Stomach (tissue), 9 donors: ENCODE measurements around the gene EGFL7. TPM values are rescaled to one million over a fixed set of nuclear protein-coding genes. Genes with fewer than 3 reads are reported as not detected.

Experiments used
- DNase-seq, 2 donors: peaks; one replicate each; pipeline versions ENCODE4 v3.0.0 to v3.0.0-alpha.2; 2013 to 2019
- H3K27ac ChIP-seq, 5 donors: fragments of 200-600 bp in 4 of 5; sonication (generic) in 4 of 5; one replicate each; pipeline ENCODE4 v1.5.1; 2013 to 2019; ENCODE audit warnings: mild to moderate bottlenecking in 1 of 5, moderate library complexity in 1 of 5
- H3K27me3 ChIP-seq, 3 donors: fragments of 200-600 bp; sonication (generic); one replicate each; pipeline ENCODE4 v1.5.1; 2017 to 2019; ENCODE audit warnings: mixed run types in 1 of 3
- H3K36me3 ChIP-seq, 4 donors: fragments of 200-600 bp; sonication (generic); 1 replicate in 3 of 4; 2 replicates in 1 of 4; pipeline ENCODE4 v1.5.1; 2016 to 2019
- H3K4me1 ChIP-seq, 4 donors: fragments of 200-600 bp; sonication (generic); one replicate each; pipeline ENCODE4 v1.5.1; 2016 to 2019
- H3K4me3 ChIP-seq, 4 donors: fragments of 200-600 bp; sonication (generic) in 3 of 4; one replicate each; pipeline ENCODE4 v1.5.1; 2016 to 2019; ENCODE audit warnings: mild to moderate bottlenecking in 1 of 4
- H3K9me3 ChIP-seq, 4 donors: fragments of 200-600 bp; sonication (generic); one replicate each; pipeline ENCODE4 v1.5.1; 2016 to 2019
- CTCF ChIP-seq, 7 experiments: fragments of 450-650 bp in 4 of 7; fragments of 200-600 bp in 3 of 7; sonication (generic) in 3 of 7; IDR thresholded peaks; one replicate each; pipeline ENCODE4 v1.5.1; 2016 to 2019; ENCODE audit warnings: antibody characterized with exemption in 7 of 7, control low read depth in 2 of 7, mild to moderate bottlenecking in 1 of 7
- EP300 ChIP-seq: sonication (generic); formaldehyde crosslinking; IDR thresholded peaks from one replicate; pipeline ENCODE4 v1.6.1; 2017; ENCODE audit warnings: antibody characterized with exemption
- POLR2A ChIP-seq, 4 donors: fragments of 450-650 bp; IDR thresholded peaks; one replicate each; pipeline ENCODE4 v1.6.1; 2016; ENCODE audit warnings: antibody characterized with exemption in 4 of 4, control low read depth in 2 of 4, mild to moderate bottlenecking in 1 of 4, moderate library complexity in 1 of 4
- POLR2AphosphoS5 ChIP-seq, 3 donors: sonication (generic); formaldehyde crosslinking; IDR thresholded peaks; one replicate each; pipeline ENCODE4 v1.6.1; 2016; ENCODE audit warnings: antibody characterized with exemption in 3 of 3
- WGBS, 5 donors: extraction: QIAGEN DNeasy Blood & Tissue Kit in 3 of 5; methylation state at CpG; one replicate each; pipeline versions ENCODE4 v1.1.5 to v1.1.7; 2013 to 2018; 5-methylcytosine and 5-hydroxymethylcytosine counted together
- intact Hi-C: fragments of 100-400 bp; cut with DNase I; formaldehyde crosslinking; loops from one replicate; pipeline ENCODE4 v1.15.1; 2023; ENCODE audit warnings: low total_unique reads
- polyA plus RNA-seq, 3 donors: library from polyadenylated mRNA; stranded (reverse); fragments of 200-250 nt; gene quantifications; one replicate each; pipeline ENCODE4 v1.2.3, GENCODE V29; 2013
- total RNA-seq, 5 donors: library from RNA; depleted of rRNA; stranded (reverse); fragments of >200 nt; gene quantifications; one replicate each; pipeline versions ENCODE4 v1.1.0 to v1.2.3, GENCODE V29; 2014 to 2016
- donor health status: healthy with polysubstance abuse.
- donor health status: Bipolar disorder and iron deficiency.
- donor health status: healthy.

EGFL7 gene
- total and polyA plus RNA-seq, 8 donors = 20.9 to 1,085 (median 52.2) TPM

DNA sequence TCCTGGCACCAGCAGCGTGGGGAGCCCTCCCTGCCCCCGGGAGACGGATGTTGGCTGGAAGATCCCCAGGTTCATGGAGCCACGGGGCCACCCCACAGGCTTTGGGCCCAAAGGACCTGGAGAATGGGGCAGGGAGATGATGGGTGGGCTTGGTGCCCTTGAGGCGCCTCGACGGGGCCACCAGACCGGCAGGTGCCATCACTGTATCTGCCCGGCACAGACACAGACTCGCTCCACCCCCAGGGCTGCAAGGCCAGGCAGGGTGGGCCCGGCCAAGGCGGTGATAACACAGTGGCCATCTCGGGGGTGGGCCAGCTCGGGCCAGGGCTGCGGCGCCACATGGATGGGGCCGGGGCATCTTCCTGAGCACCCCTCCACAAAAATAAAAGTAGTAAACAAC, 35.0 kb upstream of the EGFL7 start:
- 44 to 77% (median 54%) methylated on average over 13 to 17 of the region's 17 CpGs for WGBS, 5 donors
- Histone ChIP-seq H3K36me3 (no peaks in the 10 kb centered on the region), H3K4me1 (peaks cover 44 to 79% (median 76%) of the 10 kb centered on the region in 4 donors), H3K27me3 (peaks cover 0 to 35% (median 7%) of the 10 kb centered on the region in 3 donors), H3K27ac (peak overlapping the region in 2 of 5 donors; percentile 76 to 78), H3K4me3 (no peak overlapping the region), H3K9me3 (no peaks in the 10 kb centered on the region)
- TF ChIP-seq POLR2A (IDR thresholded peaks at IDR 0.05) (no peak), EP300 (no peak), CTCF (IDR thresholded peaks at IDR 0.05) (no peak), POLR2AphosphoS5 (IDR thresholded peaks at IDR 0.05) (no peak)
- no peak for DNase-seq
- intact Hi-C loops = loop anchor here (10.0 kb wide), 1 partner anchor 83 kb away; the partner anchor contains the start of gene NOTCH1

DNA sequence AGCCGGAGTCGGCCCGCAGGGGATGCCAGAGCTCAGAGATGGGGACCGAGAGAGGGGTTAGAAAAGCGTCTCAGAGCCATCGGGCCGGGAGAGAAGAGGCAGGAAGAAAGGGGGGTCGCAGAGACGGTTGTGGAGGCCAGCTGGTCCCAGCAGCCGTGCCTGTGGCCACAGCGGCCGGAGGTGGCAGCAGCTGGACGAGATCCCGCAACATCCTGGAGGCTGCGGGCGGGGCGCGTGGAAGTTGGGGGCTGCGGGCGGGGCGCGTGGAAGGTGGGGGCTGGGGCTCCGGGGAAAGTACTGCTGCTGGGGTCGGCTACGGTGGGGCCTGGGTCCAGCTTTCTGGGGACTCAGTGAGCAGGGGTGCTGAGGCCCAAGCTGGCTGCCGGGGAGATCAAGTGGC, 34.4 kb upstream of the EGFL7 start:
- intact Hi-C loops = loop anchor here (10.0 kb wide), 1 partner anchor 83 kb away; the partner anchor contains the start of gene NOTCH1
- peak in 1 of 2 donors; percentile 57 for DNase-seq
- no peaks in the 10 kb centered on the region for H3K9me3 ChIP-seq
- no peaks in the 10 kb centered on the region for H3K36me3 ChIP-seq
- H3K4me1 ChIP-seq = peaks cover 44 to 79% (median 76%) of the 10 kb centered on the region in 4 donors
- H3K4me3 ChIP-seq = no peak overlapping the region
- H3K27ac ChIP-seq = no peak overlapping the region
- 28 to 57% (median 45%) methylated on average over 19 to 26 of the region's 26 CpGs for WGBS, 5 donors
- H3K27me3 ChIP-seq = peaks cover 0 to 37% (median 7%) of the 10 kb centered on the region in 3 donors
- TF ChIP-seq POLR2AphosphoS5 (IDR thresholded peaks at IDR 0.05) = no peak
- TF ChIP-seq EP300 = no peak
- TF ChIP-seq CTCF (IDR thresholded peaks at IDR 0.05) = no peak
- TF ChIP-seq POLR2A (IDR thresholded peaks at IDR 0.05) = no peak

GRCh38 chr9:136629001-136629878, 33.5 kb upstream of the EGFL7 start:
- Histone ChIP-seq H3K4me3 (no peak overlapping the region), H3K27ac (no peak overlapping the region), H3K4me1 (peaks cover 44 to 74% (median 72%) of the 10 kb centered on the region in 4 donors), H3K36me3 (no peaks in the 10 kb centered on the region), H3K9me3 (no peaks in the 10 kb centered on the region), H3K27me3 (peaks cover 0 to 37% (median 7%) of the 10 kb centered on the region in 3 donors)
- intact Hi-C loops = loop anchor here (10.0 kb wide), 1 partner anchor 84 kb away; the partner anchor contains the start of gene NOTCH1
- TF ChIP-seq CTCF (IDR thresholded peaks at IDR 0.05) = no peak
- TF ChIP-seq POLR2AphosphoS5 (IDR thresholded peaks at IDR 0.05) = no peak
- TF ChIP-seq EP300 = no peak
- TF ChIP-seq POLR2A (IDR thresholded peaks at IDR 0.05) = no peak
- DNase-seq = peak in 1 of 2 donors; percentile 31
- 56 to 77% (median 67%) methylated on average over 11 to 22 of the region's 22 CpGs for WGBS, 5 donors

DNA sequence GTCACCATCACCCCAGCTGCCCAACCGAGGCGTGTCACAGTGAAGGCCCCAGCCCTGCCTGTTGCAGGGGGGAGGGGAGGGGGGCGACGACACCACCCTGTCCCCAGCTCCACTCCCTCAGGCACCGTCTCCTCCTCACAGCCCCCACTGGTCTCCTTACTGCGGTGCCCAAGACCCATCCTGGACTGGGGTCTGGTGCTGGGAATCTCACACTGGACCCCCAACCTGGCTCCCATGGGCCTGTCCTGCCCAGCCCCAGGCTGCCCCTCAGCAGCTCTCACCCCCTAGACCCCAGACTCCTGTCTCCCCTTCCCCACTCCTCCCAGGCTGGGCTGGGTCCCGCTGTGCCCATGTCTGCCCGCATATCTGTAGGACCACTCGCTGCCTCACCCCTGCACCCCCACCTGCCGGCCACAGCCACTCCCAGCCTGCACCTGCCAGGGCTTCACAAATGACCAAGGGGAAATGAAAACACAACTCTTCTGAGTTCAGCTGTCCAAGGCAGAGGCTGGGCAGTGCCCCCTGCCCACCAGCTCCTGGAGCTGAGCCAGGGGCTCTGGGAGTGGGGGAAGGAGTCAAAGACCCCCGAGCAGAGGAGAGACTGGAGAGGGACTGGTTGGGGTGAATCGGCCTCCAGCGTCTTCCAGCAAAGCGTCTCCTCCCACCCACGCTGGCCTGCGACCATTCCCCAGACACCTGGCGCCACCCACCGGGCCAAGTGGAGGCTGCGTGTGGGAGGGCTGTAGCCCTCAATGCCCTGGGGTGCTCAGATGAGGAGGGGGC, 32.6 kb upstream of the EGFL7 start:
- intact Hi-C loops = loop anchor here (2.0 to 10.0 kb wide), 2 partner anchors 85 to 143 kb away; partner anchors contain the start of gene NOTCH1
- Histone ChIP-seq H3K27ac (no peak overlapping the region), H3K4me3 (no peak overlapping the region), H3K36me3 (no peaks in the 10 kb centered on the region), H3K27me3 (peaks cover 0 to 37% (median 7%) of the 10 kb centered on the region in 3 donors), H3K4me1 (peaks cover 35 to 66% (median 63%) of the 10 kb centered on the region in 4 donors), H3K9me3 (no peaks in the 10 kb centered on the region)
- TF ChIP-seq POLR2AphosphoS5 (IDR thresholded peaks at IDR 0.05) (no peak), CTCF (IDR thresholded peaks at IDR 0.05) (peak in 5 of 7 experiments; percentile 19 to 63 (median 52))
- WGBS, 5 donors = 20 to 39% (median 26%) methylated on average over 14 to 19 of the region's 19 CpGs
- DNase-seq = peak; percentile 74 to 86
